Loucy (cell line): ENCODE data around the gene RPTOR.

Experiments
- H2AFZ ChIP-seq: fragments of 200-600 bp; sonication (generic); 2 replicates; pipeline ENCODE4 v1.6.0; 2016; ENCODE audit warnings: antibody characterized with exemption, mild to moderate bottlenecking, low read length, moderate library complexity
- H3F3A ChIP-seq: fragments of 200-600 bp; 2 replicates; pipeline ENCODE4 v1.6.0; 2016; ENCODE audit warnings: antibody characterized with exemption, low read depth, mild to moderate bottlenecking
- H3K27me3 ChIP-seq: fragments of 200-600 bp; sonication (generic); 2 replicates; pipeline ENCODE4 v1.6.1; 2014; ENCODE audit warnings: low read length, mild to moderate bottlenecking; ENCODE audit not compliant: insufficient read depth, poor library complexity, severe bottlenecking
- H3K36me3 ChIP-seq: fragments of 200-600 bp; sonication (generic); 2 replicates; pipeline ENCODE4 v1.6.1; 2016; ENCODE audit warnings: low read length; ENCODE audit not compliant: insufficient read depth
- H3K4me1 ChIP-seq: fragments of 200-600 bp; sonication (generic); 2 replicates; pipeline ENCODE4 v1.5.1; 2014; ENCODE audit warnings: low read length, mild to moderate bottlenecking; ENCODE audit not compliant: insufficient read depth, poor library complexity, severe bottlenecking
- H3K4me2 ChIP-seq: fragments of 200-600 bp; sonication (generic); 2 replicates; pipeline ENCODE4 v1.6.0; 2014; ENCODE audit warnings: antibody characterized with exemption, low read length, low read depth, mild to moderate bottlenecking; ENCODE audit not compliant: poor library complexity, severe bottlenecking
- H3K4me3 ChIP-seq: fragments of 200-600 bp; sonication (generic); 2 replicates; pipeline ENCODE4 v1.5.1; 2014; ENCODE audit warnings: low read length, mild to moderate bottlenecking, mixed read lengths; ENCODE audit not compliant: poor library complexity, severe bottlenecking
- H3K79me2 ChIP-seq: fragments of 200-600 bp; sonication (generic); 2 replicates; pipeline ENCODE4 v1.6.1; 2014; ENCODE audit warnings: low read length; ENCODE audit not compliant: insufficient read depth
- H3K9ac ChIP-seq: fragments of 200-600 bp; sonication (generic); 2 replicates; pipeline ENCODE4 v1.6.0; 2014; ENCODE audit warnings: mild to moderate bottlenecking, low read depth, low read length, moderate library complexity; ENCODE audit not compliant: poor library complexity, severe bottlenecking
- H3K9me2 ChIP-seq: fragments of 200-600 bp; sonication (generic); replicated peaks from 2 replicates; pipeline ENCODE4 v1.6.1; 2016; ENCODE audit warnings: low read depth, low read length, mixed read lengths
- H3K9me3 ChIP-seq: fragments of 200-600 bp; sonication (generic); 2 replicates; pipeline ENCODE4 v1.6.1; 2014; ENCODE audit warnings: mild to moderate bottlenecking, antibody characterized with exemption, low read length, low read depth; ENCODE audit not compliant: insufficient read depth
- H4K20me1 ChIP-seq: fragments of 200-600 bp; sonication (generic); 2 replicates; pipeline ENCODE4 v1.6.0; 2014; ENCODE audit warnings: antibody characterized with exemption, low read length, mild to moderate bottlenecking; ENCODE audit not compliant: insufficient read depth, poor library complexity, severe bottlenecking
- EZH2phosphoT487 ChIP-seq: fragments of 200-600 bp; IDR thresholded peaks from 2 replicates; pipeline ENCODE4 v1.6.1; 2018; ENCODE audit warnings: antibody characterized with exemption, mild to moderate bottlenecking, moderate library complexity, borderline replicate concordance
- TF ChIP-seq, protein P1 (sequence below): fragments of 200-600 bp; sonication (generic); conservative IDR thresholded peaks from 2 replicates; pipeline ENCODE4 v1.5.1; 2014; ENCODE audit warnings: mild to moderate bottlenecking, antibody characterized with exemption, low read length

RPTOR gene

GRCh38 chr17:81011951-81012350 lies 467.3 kb downstream of the RPTOR start:
- TF ChIP-seq, protein P1, sequence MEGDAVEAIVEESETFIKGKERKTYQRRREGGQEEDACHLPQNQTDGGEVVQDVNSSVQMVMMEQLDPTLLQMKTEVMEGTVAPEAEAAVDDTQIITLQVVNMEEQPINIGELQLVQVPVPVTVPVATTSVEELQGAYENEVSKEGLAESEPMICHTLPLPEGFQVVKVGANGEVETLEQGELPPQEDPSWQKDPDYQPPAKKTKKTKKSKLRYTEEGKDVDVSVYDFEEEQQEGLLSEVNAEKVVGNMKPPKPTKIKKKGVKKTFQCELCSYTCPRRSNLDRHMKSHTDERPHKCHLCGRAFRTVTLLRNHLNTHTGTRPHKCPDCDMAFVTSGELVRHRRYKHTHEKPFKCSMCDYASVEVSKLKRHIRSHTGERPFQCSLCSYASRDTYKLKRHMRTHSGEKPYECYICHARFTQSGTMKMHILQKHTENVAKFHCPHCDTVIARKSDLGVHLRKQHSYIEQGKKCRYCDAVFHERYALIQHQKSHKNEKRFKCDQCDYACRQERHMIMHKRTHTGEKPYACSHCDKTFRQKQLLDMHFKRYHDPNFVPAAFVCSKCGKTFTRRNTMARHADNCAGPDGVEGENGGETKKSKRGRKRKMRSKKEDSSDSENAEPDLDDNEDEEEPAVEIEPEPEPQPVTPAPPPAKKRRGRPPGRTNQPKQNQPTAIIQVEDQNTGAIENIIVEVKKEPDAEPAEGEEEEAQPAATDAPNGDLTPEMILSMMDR, result no peak
- TF ChIP-seq EZH2phosphoT487, result no peak
- H3K9ac ChIP-seq, result no peak overlapping the region
- no peaks in the 10 kb centered on the region for H3K9me2 ChIP-seq
- H4K20me1 ChIP-seq, result no peaks in the 10 kb centered on the region
- H2AFZ ChIP-seq, result no peak overlapping the region
- H3K27me3 ChIP-seq, result no peaks in the 10 kb centered on the region
- H3K4me3 ChIP-seq, result no peak overlapping the region
- H3K79me2 ChIP-seq, result no peaks in the 10 kb centered on the region
- no peaks in the 10 kb centered on the region for H3K4me1 ChIP-seq
- H3K9me3 ChIP-seq, result no peaks in the 10 kb centered on the region; the same call in 1 of the 2 replicates
- H3K4me2 ChIP-seq, result no peak overlapping the region
- H3F3A ChIP-seq, result no peaks in the 10 kb centered on the region
- H3K36me3 ChIP-seq, result no peaks in the 10 kb centered on the region

DNA sequence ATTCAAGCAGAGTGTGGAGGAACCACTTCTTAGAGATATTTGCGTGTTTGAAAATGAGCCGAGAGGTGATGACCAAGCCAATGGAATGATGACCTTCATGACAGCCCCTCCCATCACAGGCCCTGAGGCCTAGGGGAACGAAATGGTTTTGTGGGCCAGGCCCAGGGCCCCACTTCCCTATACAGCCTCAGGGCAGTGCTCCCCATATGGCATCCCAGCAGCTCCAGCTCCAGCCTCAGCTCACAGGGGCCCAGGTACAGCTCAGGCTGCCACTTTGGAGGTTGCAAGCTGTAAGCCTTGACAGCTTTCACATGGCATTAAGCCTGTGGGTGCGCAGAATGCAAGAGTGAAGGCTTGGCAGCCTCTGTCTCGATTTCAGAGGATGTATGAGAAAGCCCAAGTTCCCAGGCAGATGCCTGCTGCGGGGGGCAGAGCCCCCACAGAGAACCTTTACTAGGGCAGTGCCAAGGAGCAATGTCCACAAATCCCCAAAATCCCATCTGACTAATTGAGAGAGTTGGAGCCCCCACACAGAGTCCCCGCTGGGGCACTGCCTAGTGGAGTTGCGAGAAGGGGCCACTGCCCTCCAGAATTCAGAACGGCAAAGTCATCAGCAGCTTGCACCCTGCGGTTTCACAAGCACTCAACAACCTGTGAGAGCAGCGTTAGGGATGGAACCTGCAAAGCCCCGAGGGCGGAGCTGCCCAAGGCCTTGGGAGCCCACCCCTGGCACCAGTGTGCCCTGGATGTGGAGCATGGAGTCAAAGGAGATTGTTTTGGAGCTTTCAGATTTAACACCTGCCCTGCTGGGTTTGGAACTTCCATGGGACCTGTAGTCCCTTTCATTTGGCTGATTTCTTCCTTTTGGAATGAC lies 468.2 kb downstream of the RPTOR start:
- Histone ChIP-seq H3K27me3 (no peaks in the 10 kb centered on the region), H3K4me3 (no peak overlapping the region), H3K9me2 (no peaks in the 10 kb centered on the region), H3K36me3 (no peaks in the 10 kb centered on the region), H3K79me2 (no peaks in the 10 kb centered on the region), H3K9ac (no peak overlapping the region), H3K9me3 (no peaks in the 10 kb centered on the region; the same call in 1 of the 2 replicates), H3K4me2 (no peak overlapping the region), H4K20me1 (no peaks in the 10 kb centered on the region), H2AFZ (no peak overlapping the region), H3K4me1 (no peaks in the 10 kb centered on the region), H3F3A (no peaks in the 10 kb centered on the region)
- TF ChIP-seq EZH2phosphoT487, result no peak
- TF ChIP-seq, protein P1, result no peak

GRCh38 chr17:81013642-81014041 lies 469.0 kb downstream of the RPTOR start:
- no peak overlapping the region for H3K4me2 ChIP-seq
- no peak overlapping the region for H3K9ac ChIP-seq
- H3F3A ChIP-seq, result no peaks in the 10 kb centered on the region

More at GRCh38 chr17:81013642-81014041, 469.0 kb downstream of the RPTOR start:
- no peaks in the 10 kb centered on the region for H3K27me3 ChIP-seq
- H3K9me3 ChIP-seq, result no peaks in the 10 kb centered on the region; the same call in 1 of the 2 replicates
- H3K4me3 ChIP-seq, result no peak overlapping the region
- no peaks in the 10 kb centered on the region for H3K9me2 ChIP-seq
- H3K4me1 ChIP-seq, result no peaks in the 10 kb centered on the region
- H3K79me2 ChIP-seq, result no peaks in the 10 kb centered on the region
- no peaks in the 10 kb centered on the region for H4K20me1 ChIP-seq
- H3K36me3 ChIP-seq, result no peaks in the 10 kb centered on the region
- no peak overlapping the region for H2AFZ ChIP-seq
- TF ChIP-seq, protein P1, result no peak
- TF ChIP-seq EZH2phosphoT487, result no peak
